Activated CD4-positive, alpha-beta T cell treated with anti-CD3 and anti-CD28 coated beads for 48 hours (primary cell): Measurements from ENCODE around the gene CTNNA2.

Source experiments
- DNase-seq: peaks from one replicate; pipeline ENCODE4 v3.0.0-alpha.2; 2020

Gene CTNNA2

DNA sequence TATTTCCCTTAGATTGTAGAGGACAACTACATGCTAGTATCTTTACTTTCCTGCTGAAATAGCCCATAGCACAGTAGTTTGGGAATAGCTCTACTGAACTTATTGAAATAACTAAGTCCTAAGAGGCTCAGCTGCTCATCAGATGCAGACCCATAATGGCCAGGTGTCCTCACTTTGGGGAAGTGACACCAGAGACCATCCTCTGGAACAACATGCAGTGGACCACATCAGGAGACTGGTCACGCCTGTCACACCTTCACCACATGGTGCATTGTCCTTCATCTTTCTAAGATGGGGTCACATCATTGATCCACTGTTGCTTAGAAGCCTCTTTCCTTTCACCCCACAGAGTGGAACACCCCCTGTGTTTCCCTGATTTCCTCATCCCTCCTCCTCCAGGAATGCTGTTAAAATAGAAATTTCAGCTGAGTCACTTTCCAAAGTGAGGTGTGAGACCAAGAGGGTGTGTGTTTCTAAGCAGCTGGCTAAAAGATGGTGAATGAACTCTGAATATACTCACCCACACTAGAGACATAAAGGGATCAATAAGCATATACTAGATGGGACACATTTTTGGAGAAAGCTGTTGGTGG, 1006.9 kb downstream of the CTNNA2 start:
- DNase-seq, result no peak

DNA sequence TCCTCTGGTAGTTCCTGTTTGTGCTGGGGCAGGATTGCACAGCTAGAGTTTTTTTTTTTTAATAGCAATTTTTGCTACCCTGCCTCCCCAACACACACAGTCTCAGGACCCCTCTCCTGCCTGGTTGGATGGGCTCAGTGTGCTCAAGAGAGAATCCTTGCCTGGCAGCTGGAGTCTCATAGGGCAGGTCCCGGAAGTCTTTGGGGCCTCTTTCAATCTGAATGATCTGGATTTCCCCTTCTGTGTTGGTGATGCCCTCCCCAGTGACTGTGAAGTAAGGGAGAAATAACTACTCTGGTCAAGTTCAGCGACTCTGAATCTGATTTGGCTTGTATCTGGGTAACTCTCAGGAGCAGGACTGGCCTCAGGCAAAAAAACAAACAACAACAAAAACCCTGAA, 1012.3 kb downstream of the CTNNA2 start:
- DNase-seq, result no peak

DNA sequence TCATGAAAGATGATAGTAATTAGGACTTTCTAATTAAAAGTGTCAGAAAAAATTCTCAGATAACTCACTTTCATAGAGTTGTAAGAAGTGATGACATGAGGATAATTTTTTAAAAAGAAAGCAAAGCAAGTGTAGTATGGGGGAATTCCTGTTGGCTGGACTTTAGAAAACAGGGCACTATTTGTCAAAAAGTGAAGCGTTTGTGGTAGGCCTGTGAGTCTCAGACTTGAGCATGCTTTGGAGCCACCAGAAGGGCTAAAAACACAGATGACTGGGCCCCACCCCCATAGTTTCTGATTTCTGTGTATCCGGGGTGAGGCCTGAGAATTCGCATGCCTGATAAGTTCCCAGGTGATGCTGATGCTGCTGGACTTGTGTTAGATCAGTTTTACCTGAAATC, 1014.3 kb downstream of the CTNNA2 start:
- no peak for DNase-seq

DNA sequence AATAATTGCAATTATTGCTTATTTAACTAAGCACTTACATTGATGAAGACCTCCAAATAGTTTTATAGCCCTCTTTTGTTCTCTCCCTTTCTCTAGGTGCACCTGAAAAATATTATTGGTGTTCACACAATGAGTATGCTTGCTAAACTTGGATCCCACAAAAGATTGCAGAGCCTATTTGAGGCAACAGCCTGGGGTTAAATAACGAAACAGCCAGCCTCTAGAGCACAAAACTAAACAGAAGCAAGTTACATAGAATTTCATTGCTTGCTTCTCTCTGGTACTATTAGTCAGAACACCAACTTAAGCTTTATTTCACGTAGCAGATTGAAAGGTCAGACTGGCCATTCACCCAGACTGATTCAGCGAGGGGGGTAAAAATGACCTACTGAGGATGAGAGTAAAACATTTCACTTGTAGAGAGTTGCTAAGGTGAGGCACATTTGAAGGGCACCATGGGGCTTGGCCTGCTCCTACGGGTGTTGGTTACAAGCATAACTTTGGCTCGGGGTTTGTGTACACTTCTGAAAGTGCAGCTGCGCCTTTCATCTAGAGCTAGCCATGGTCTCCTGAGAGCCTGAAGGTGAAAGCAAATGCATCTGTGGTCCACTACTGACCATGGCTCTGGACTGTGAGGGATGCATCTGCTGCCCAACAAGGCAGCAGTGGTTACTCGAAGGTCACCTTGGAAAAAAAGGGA, 1016.8 kb downstream of the CTNNA2 start:
- no peak for DNase-seq

DNA sequence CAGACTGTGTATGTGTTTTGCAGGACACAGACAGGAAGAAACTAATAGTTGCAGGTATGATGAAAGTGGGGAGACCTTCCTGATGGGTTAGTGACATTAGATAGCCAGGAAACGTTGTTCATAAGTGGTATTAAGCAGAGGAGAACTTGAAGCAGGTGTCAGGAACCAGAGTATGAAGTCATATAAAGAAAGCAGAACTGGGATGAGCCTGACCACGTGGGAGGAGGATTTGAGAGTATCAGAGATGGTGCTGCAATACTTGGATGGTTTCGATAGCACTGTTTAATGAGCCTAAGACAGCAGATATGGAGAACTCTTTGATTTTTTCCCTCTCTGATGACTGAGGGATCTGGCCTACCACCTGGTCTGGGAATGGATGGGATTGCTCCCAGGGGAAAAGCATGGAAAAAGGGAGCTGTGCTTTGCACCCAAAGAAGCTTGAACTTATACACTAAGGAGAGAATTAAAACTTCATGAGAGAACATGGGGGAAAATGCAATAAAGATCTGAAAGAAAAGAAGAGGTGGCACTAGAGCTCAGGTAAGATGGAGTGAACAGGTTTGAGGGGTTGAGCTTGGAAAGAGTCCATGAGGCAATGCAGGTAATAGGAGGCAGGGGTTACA, 1017.7 kb downstream of the CTNNA2 start:
- DNase-seq, result no peak

DNA sequence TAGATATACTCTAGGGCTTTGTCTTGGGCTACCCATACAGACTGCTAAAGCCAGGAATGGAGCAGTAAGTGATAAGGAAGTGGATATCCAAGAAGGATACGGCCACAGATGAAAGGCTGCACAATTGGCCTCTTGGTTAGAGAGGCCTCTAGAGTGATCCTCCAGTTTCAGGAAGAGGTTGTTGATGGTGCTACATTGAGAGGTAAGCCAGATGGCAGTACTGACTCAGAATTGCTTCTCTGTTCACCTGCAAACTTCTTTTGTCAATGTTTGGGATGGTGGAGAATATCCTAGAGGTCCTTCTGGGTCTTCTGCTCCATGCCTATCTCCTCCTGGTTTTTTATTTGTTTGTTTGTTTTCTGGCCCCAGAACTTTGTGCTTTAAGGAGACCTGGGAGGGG, 1018.5 kb downstream of the CTNNA2 start:
- DNase-seq, result no peak

DNA sequence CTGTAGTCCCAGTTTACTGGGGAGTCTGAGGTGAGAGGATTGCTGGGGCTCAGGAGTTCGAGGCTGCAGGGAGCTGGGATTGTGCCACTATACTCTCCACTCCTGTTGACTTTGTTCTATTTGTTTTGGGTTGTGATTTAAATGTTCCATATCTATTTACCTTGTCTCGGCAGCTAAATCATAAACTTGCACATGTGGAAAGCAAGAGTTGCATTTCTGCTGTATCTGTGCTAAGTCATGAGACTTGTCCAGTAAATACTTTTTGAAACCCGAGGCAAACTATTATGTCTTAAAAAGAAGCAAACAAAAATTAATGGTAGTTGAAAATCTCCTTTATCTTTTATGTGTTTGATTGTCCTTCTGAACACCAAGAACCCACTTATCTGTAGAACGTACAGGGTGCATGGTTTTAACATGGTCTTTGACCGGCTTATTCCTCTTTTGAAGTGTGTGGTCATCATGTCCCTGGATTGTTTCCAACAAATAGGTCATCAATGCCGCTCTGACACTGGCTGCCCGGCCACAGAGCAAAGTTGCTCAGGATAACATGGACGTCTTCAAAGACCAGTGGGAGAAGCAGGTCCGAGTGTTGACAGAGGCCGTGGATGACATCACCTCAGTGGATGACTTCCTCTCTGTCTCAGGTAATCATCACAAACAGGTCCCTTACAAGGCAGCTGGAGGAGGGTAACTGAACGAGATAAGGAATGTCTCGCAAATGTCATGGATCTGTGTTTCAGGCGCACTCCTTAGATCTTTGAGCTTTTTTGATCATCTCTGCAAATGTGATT, 1032.8 kb downstream of the CTNNA2 start:
- DNase-seq, result no peak

DNA sequence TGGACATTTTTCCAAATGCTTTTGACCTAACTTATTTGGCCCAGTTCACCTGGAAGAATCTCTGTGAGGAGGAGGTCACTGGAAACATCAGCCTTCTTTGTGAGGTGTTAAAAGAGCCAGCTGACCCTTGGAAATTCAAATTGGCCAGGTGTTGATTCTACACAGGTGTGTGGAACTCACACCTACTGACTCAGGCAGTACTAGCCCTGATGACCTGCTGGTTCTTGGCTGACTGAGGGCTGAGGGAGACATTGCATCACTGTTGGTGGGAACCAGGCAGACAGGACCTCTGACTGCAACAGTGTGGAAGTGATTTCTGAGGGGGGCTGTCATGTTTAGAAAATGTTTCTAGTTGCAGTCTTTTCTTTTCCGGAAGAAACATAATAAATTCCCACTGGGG, 1033.9 kb downstream of the CTNNA2 start:
- DNase-seq, result no peak

DNA sequence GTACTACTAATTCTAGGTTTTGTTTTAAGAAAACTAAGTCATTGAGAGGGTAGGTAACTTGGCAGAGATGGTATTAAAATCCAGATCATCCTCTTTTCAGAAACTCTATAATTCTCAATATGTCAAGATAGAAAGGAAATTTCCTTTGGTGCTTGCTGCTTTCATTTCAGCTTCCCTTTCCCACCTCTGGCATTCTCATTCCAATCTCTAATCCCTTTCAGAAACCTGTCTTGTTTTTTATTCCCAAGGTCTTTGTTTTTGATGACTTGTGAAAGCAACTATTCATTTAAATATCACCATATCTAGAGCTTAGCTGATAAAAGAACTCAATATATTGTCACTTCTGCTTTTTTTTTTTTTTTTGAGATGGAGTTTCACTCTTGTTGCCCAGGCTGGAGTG, 1034.5 kb downstream of the CTNNA2 start:
- DNase-seq, result no peak

DNA sequence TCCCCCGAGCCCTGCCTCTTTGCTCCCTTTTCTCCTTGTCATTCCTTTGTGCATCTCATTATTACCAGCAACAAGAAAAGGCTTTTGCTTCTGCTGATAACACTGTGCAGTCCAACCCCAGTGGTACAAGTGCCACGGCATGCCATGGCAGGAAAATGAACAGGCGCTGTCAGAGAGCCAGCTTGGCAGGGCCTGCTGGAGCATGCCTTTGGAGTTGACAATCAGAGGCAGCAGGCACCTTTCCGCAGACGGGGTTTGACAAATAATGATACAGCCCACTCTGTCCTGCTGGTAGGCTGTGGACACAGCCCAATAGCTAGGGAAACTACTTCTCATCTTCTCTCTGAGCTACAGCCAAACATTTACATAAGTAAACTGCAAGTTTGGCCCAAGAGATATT, 1035.6 kb downstream of the CTNNA2 start:
- DNase-seq, result no peak

DNA sequence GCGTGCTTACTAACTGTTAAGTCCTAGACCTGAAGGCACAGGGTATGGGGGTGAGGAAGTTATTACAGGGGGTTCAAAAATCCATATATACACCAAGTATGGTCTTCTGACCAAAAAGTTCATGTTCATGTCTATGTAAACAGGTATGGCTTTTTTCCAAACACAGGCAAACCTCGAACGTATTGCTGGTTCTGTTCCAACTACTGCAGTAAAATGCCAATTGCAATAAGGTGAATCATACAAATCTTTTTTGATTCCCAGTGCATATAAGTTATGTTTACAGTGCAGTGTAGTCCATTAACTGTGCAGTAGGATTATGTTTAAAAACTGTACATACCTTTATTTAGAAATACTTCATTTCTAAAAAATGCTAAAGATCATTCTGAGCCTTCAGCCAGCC, 1037.0 kb downstream of the CTNNA2 start:
- no peak for DNase-seq

DNA sequence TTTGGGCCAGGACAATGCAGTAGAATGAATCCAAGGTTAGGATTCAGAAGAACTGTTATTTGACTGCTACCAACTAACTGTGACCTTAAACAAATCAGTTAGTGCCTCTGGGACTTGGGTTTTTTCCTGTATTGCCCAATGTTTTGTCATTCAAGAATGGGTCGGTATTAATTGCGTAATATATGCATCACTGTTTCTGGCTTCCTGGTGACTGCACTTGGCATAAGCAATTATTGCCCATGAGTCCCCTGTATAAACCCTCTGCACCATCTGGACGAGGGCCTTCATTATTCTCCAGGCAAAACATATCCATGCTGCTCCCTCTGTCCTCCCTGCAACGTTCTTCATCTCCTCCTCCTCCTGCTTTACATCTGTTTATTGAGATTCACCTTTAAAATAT, 1047.5 kb downstream of the CTNNA2 start:
- DNase-seq, result no peak

DNA sequence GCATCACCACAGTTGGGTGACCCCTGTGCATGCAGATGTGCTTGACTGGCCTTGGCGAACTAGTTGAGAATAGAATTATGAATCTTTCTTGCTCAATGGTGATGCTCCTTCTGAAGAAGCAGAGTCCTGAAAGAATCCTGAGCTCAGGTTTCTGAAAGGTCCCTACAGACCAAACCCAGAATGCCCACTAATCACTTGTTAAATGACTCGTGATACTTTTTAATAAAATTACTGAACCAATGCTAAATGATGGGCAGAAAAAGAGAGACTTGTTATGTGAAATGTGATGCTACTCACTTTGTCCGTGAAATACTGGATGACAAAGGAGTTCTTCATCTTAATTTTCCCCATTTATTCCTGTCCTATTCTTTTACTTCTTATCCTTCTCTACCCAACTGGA, 1055.2 kb downstream of the CTNNA2 start:
- DNase-seq, result no peak

DNA sequence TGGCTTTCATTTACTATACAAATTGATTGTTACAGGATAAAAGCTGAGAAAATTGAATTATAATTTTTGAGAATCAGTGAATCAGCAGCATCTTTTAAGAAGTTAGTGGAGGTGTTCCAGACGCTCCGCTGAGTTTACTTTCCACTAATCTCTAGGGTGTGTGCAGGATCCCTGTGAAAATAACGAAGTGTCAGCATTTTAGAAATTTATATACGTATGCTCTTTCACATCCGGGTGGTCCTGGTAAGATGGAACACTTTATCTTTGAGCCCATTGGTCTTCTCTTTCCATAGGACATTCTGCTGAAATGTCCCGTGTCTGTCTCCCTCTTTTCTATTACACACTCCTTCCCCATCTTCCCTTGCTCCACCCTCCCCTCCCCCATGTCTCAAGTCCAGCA, 1060.3 kb downstream of the CTNNA2 start:
- DNase-seq, result no peak

DNA sequence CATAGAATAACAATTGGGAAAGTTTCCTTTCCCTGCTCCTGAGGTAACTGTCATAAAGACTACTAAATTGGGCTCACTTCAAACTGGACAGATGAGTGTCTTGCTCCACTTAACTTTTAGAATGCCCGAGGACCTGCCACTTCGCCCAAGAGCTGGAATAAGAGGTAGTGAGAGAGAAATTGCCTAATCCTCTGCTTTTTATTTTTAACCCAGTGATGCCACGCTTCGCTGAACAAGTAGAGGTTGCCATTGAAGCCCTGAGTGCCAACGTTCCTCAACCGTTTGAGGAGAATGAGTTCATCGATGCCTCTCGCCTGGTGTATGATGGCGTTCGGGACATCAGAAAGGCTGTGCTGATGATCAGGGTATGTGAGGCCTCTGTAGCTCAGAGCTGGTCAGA, 1061.1 kb downstream of the CTNNA2 start:
- DNase-seq, result no peak

DNA sequence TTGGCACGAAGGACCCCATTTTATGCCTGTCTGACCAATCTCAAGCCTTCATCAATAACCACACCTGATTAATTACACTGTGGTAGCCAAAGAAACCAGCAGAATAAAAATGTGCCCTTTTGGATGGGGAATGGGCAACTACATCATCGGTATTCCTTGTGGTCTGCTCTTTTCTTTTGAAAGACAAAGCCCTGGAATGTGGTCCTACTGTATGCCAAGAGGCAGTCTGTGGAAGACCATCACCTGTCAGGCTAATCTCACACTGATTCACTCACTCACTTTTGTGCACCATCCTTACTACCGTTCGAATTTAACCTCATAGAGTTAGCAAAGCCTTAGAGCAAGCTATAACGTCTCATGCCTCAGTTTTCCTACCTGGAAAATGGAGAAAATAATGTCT, 1066.9 kb downstream of the CTNNA2 start:
- no peak for DNase-seq

DNA sequence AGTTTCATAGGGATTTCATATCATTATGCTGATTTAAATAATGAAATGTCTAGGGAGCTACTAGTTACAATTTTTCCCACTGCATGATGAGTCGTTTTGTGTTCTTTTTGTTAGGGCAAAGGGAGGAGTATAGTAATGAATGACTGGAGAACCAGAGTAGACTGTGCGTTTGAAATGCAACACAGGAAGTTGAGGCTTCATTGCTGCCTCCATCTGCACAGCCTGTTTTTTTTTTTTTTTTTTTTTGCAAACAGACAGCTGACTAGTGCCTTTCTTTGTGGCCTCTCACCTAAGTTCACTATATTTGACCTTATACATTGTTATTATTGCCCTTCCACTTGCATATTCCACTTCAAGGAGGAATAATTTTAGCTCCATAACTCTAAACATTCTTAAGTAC, 1078.4 kb downstream of the CTNNA2 start:
- no peak for DNase-seq

DNA sequence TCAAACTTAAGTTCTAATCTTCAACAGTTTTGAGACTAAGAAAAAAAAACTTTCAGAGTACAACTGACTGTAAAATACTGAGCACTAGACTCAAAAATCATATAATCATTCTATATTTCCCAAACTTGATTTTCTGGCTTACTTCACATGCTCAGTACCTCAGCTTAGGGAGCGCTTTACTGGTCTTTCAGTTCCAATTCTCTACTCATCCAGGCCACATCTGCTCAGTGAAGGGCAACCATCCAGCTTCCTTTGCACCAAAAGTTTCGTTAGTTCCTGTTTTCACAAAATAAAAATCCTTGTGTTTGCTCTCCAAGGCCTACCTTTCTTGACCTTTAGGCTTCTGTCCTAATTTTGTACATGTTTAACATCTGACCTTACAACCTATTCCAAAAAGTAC, 1079.3 kb downstream of the CTNNA2 start:
- no peak for DNase-seq

DNA sequence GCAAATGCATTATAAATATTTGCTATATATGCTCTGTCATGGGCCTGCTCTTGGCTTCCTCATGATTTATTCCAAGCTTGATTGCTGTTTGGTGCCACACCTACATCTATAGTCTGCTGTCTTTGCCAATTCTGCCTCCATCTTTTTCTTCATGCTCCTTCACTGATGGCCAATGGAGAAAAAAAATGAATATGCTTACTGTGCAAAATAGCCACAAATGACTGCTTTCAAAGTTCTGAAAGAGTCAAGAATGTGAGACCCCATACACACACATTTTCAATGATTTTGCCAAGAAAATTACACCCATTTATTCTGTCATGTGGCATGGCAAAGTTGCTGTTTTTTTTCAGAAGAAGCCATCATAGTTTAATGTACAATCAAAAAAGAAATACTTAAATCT, 1097.3 kb downstream of the CTNNA2 start:
- no peak for DNase-seq

DNA sequence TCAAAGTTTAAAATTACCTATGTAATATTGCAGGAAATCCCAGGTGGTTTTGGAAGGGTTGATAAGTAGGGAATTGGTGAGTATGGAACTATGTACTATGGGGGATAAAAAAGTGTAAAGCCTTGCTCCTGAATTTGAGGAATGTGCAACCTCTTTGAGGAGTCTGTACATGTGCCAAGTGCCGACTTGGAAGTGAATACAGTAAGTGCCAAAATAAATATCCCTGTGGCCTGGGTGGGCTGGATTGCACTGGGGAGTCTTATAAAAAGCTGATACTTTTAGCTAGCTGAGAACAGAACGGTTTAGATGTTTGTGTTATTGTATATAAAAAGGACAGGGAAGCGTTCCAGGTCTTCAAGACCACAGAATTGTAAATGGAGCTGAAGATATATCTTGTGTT, 1108.8 kb downstream of the CTNNA2 start:
- DNase-seq, result no peak

DNA sequence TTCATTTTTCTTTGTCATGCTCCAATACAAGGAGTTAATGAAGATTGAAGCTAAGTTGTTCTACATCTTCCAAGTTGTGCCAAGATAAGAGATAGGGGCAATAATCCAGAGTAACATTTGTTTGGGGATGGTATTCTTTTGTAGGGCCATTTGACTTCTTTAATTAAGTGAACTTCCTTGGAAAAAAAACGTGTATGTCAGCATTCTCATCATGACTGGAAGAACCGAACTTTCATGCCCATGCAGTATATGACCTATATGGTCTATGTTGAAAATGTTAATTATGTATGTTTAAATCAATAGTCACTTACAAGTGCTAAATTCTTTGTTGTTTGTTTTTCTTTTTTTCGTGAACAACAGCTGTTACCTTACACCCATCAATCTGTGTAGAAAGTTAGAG, 1111.2 kb downstream of the CTNNA2 start:
- no peak for DNase-seq

DNA sequence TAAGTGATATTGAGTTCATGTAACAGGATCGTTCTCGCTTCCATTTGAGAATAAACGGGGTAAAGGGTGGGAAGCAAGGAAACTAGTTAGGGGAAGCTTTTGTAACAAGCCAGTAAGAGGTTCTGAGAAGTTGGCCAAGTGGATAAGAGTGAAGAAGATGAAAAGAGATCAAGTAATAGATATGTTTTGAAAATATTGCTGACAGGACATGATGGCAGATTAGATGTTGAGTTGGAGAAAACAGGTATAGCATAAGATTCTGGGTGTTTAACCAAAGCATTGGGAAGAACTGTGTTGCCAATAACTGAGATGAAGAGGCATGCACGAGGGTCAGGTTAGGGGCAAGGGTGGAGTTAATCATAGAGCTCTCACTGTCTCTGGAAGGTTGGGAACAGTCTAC, 1121.7 kb downstream of the CTNNA2 start:
- DNase-seq, result no peak

DNA sequence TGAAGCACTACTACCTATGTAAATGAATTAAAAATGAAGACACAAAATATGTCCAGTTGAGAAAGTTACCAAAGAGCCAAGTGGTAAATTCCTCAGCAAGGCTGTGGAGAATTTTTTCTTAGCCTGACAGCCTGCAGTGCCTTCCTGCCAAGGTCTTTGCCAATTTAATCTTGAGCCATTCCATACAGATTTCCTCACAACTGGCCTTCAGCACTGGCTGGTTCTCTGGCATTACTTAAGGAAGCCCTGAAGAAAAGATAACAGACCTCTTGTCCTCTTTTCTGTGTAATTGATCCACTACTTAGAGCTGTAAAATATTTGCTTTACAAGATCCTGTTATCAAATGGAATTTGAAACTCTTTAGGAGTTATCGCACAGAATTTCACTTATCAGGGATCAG, 1125.9 kb downstream of the CTNNA2 start:
- DNase-seq, result no peak

DNA sequence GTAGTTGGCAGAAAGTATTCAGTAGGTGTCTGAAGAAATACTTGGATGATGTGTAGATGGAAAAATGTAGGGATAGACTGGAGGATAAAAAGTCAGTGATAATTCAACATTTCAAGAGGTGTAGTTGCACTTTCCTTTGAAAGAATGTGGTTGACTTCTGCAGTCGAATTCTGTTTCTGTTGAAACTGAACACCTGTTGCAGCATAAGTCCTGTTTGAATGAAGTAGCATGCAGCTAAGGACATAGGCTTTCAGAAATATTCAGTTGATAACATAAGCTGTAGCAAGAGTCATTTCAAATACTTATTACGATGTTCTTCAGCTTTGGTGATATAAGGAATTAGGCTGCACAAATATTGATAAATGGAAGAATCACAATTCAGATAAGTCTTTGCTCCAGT, 1129.6 kb downstream of the CTNNA2 start:
- no peak for DNase-seq
